ENCODE data around the gene THSD4.

The THSD4 gene

GRCh38 chr15:71747128-71748083 is 632.1 kb downstream of the THSD4 start:
- no peak overlapping the region for H3K9ac ChIP-seq (ENCODE audit: low read length)
- TF ChIP-seq EZH2phosphoT487 (IDR thresholded peaks at IDR 0.05; ENCODE audit: low read depth): no peak
- no peak for TF ChIP-seq CTCF (IDR thresholded peaks at IDR 0.05; ENCODE audit: low read depth, low read length)
- H2AFZ ChIP-seq (ENCODE audit: low read depth, low read length): no peak overlapping the region
- no peak overlapping the region for H3K4me2 ChIP-seq (ENCODE audit: low read length)
- H3K4me1 ChIP-seq (ENCODE audit: low read length): no peaks in the 10 kb centered on the region
- no peaks in the 10 kb centered on the region for H3K9me3 ChIP-seq (ENCODE audit: insufficient read depth, low read length)
- peaks cover 33% of the 10 kb centered on the region for H3K27me3 ChIP-seq (ENCODE audit: low read depth, low read length)
- H3K36me3 ChIP-seq (replicated peaks; ENCODE audit: low read depth, low read length): no peaks in the 10 kb centered on the region
- H3K4me3 ChIP-seq (ENCODE audit: low read length): no peak overlapping the region
- no peak overlapping the region for H3K27ac ChIP-seq (ENCODE audit: low read length)
- H4K20me1 ChIP-seq (ENCODE audit: insufficient read depth, low read length): no peaks in the 10 kb centered on the region
- no peaks in the 10 kb centered on the region for H3K79me2 ChIP-seq (ENCODE audit: low read length)

- Histone ChIP-seq H3K4me2 (ENCODE audit: low read length) (no peak overlapping the region), H3K9ac (ENCODE audit: low read length) (no peak overlapping the region), H3K36me3 (replicated peaks; ENCODE audit: low read depth, low read length) (no peaks in the 10 kb centered on the region), H3K79me2 (ENCODE audit: low read length) (no peaks in the 10 kb centered on the region), H3K27me3 (ENCODE audit: low read depth, low read length) (peaks cover 28% of the 10 kb centered on the region), H2AFZ (ENCODE audit: low read depth, low read length) (no peak overlapping the region), H4K20me1 (ENCODE audit: insufficient read depth, low read length) (no peaks in the 10 kb centered on the region), H3K4me1 (ENCODE audit: low read length) (no peaks in the 10 kb centered on the region; the same call in 1 of the 2 replicates), H3K4me3 (ENCODE audit: low read length) (no peak overlapping the region), H3K27ac (ENCODE audit: low read length) (no peak overlapping the region), H3K9me3 (ENCODE audit: insufficient read depth, low read length) (no peaks in the 10 kb centered on the region)
- no peak for TF ChIP-seq CTCF (IDR thresholded peaks at IDR 0.05; ENCODE audit: low read depth, low read length)
- no peak for TF ChIP-seq EZH2phosphoT487 (IDR thresholded peaks at IDR 0.05; ENCODE audit: low read depth)
These were observed 633.0 kb downstream of the THSD4 start for GRCh38 chr15:71748293-71748718.

- no peak overlapping the region for H3K27ac ChIP-seq (ENCODE audit: low read length)
- no peaks in the 10 kb centered on the region for H3K79me2 ChIP-seq (ENCODE audit: low read length)
- H3K4me3 ChIP-seq (ENCODE audit: low read length): no peak overlapping the region
- no peak overlapping the region for H3K4me2 ChIP-seq (ENCODE audit: low read length)
- H3K27me3 ChIP-seq (ENCODE audit: low read depth, low read length): peaks cover 28% of the 10 kb centered on the region
- no peak for TF ChIP-seq CTCF (IDR thresholded peaks at IDR 0.05; ENCODE audit: low read depth, low read length)
- TF ChIP-seq EZH2phosphoT487 (IDR thresholded peaks at IDR 0.05; ENCODE audit: low read depth): no peak
- H3K36me3 ChIP-seq (replicated peaks; ENCODE audit: low read depth, low read length): no peaks in the 10 kb centered on the region
- no peaks in the 10 kb centered on the region for H4K20me1 ChIP-seq (ENCODE audit: insufficient read depth, low read length)
- H3K9me3 ChIP-seq (ENCODE audit: insufficient read depth, low read length): no peaks in the 10 kb centered on the region
- no peak overlapping the region for H2AFZ ChIP-seq (ENCODE audit: low read depth, low read length)
- no peaks in the 10 kb centered on the region; the same call in 1 of the 2 replicates for H3K4me1 ChIP-seq (ENCODE audit: low read length)
- no peak overlapping the region for H3K9ac ChIP-seq (ENCODE audit: low read length)
These were observed 634.2 kb downstream of the THSD4 start for GRCh38 chr15:71749500-71749899.

GRCh38 chr15:71752128-71752527 is 636.9 kb downstream of the THSD4 start:
- H3K27me3 ChIP-seq (ENCODE audit: low read depth, low read length): peaks cover 19% of the 10 kb centered on the region; the same call in 1 of the 2 replicates
- no peaks in the 10 kb centered on the region for H3K79me2 ChIP-seq (ENCODE audit: low read length)
- no peaks in the 10 kb centered on the region for H3K36me3 ChIP-seq (replicated peaks; ENCODE audit: low read depth, low read length)
- no peak overlapping the region for H3K4me2 ChIP-seq (ENCODE audit: low read length)
- H3K4me3 ChIP-seq (ENCODE audit: low read length): no peak overlapping the region
- no peaks in the 10 kb centered on the region for H4K20me1 ChIP-seq (ENCODE audit: insufficient read depth, low read length)
- no peaks in the 10 kb centered on the region; the same call in 1 of the 2 replicates for H3K4me1 ChIP-seq (ENCODE audit: low read length)
- TF ChIP-seq CTCF (IDR thresholded peaks at IDR 0.05; ENCODE audit: low read depth, low read length): no peak
- TF ChIP-seq EZH2phosphoT487 (IDR thresholded peaks at IDR 0.05; ENCODE audit: low read depth): no peak
- no peak overlapping the region for H3K27ac ChIP-seq (ENCODE audit: low read length)
- H2AFZ ChIP-seq (ENCODE audit: low read depth, low read length): no peak overlapping the region
- no peak overlapping the region for H3K9ac ChIP-seq (ENCODE audit: low read length)
- H3K9me3 ChIP-seq (ENCODE audit: insufficient read depth, low read length): no peaks in the 10 kb centered on the region

All from OCI-LY3 (cell line).